NCI-H82 treated with DMSO at 0.1 percent for 48 hours (cell line): Measurements from ENCODE around the gene CEP95.

Experiments used
- DNase-seq: peaks from one replicate; lab custom pipeline; 2025; ENCODE audit not compliant: unreplicated experiment; lab: John Stamatoyannopoulos, UW

Gene CEP95

DNA sequence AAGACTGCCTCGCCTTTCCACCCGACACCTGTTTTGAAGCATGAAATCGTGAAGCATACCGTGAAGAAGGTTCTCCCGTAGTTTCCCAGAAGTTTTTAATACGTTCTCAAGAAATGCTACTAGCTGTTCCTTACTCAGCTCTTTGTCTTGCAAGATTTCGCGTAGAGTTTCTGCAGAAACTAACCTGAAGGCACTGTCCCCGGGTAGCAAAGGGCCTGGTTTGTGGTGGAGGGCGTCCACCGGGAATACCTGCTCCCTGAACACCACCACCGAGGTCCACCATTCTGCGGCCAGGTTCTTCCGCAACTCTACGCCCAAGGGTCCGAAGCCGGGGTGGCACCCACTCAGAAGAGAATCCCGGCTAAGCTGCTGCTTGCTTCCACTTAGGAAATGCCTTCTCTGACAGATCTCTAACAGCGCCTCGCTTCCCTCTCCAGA lies 10.4 kb upstream of the CEP95 start:
- DNase-seq: no peak

- peak; percentile 80 for DNase-seq
These were observed 9.8 kb upstream of the CEP95 start, which contains the start of gene POLG2 for GRCh38 chr17:64496786-64497564. TSS of gene POLG2 (minus strand) at chr17:64497054. CDS start at chr17:64496968, 86 bp downstream.

DNA sequence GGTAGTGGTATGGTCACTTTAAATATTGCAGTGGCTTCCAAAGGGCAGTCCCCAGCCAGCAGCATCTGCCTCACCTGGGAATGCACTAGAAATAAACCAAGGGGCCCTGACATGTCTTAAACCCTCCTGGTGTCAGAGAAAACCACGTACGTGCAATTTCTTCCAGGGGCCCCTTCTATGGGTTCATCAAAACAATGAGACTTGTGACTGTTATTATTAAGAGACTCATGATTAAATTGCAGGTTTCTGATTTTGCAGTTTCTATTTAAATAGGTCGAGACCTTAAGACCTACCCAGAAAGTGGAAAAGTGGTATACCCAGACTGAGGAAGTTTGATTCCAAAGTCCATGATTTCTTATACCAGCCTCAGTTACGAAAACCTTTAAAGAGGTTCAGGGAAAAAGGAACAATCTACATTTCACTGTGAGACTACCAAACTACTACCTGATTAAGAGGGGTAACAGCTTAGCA lies 9.2 kb upstream of the CEP95 start:
- DNase-seq: no peak

DNA sequence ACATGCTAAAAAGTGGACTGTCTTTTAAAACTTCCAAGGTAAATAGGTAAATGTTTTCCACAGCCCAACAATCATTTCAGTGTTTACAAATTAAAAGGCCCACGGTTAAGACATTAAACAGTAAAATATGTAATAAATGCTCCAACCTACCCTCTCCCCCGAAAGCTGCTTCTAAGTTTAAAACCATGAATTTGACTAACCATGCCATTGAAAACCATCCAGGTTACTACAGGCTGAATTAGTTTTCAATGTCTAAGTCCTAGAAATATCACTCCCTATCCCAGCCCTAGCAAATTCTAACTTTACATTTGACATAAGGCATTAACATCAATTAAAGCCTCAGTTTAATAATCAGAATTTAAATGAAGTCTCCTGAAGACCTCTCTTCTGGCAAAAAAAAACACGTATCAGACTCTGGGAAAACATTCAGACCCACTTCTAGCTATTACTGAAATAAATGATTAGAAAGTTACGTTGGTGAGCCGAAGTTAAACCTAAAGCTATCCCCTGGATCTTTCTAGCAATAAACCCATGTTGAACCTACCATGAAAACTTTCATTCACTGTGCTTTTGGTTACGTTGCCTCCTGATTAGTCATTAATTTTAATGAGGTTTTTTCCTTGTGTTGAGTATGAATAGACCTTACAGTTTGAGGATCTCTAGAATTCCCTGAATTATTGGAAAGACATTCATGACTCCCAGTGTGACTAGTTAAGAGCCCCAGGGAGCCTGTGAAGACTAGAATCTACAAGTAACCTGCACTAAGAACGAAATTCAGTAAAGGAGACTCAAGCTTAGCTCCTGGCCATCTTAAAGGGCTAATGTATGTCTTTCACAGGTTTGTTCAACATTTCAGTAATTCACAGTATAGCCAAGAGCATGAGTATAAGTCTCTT lies 8.2 kb upstream of the CEP95 start:
- no peak for DNase-seq

DNA sequence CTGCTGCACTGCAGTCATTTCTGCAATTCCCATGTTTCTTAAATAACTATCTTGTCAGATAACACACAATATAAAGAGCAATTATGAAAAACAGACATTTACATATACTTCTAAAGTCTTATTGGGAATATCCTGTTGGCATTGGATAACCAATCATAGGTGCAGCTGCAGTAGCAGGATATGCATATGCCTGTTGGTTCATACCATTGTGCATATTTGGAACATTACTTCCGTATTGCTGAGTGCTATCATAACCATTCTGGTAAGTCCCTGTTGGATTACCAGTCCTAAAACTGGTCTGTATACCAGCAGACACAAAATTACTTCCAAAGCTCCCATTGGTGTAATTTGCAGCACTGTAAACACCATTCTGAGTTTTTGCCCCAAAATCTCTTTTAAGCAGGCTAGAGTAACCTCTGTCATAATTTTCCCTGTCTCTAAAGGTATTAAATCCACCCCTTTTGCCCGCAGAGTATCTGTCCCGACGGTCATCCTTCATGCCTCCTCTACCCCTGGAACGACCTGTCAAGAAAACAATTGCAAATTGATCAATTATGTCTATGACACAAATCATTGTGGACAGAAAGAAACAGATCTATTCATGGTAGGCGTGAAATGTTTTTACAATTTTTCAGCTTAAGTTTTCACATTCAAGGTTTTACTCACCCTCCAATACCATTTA lies 6.8 kb upstream of the CEP95 start:
- DNase-seq: no peak

DNA sequence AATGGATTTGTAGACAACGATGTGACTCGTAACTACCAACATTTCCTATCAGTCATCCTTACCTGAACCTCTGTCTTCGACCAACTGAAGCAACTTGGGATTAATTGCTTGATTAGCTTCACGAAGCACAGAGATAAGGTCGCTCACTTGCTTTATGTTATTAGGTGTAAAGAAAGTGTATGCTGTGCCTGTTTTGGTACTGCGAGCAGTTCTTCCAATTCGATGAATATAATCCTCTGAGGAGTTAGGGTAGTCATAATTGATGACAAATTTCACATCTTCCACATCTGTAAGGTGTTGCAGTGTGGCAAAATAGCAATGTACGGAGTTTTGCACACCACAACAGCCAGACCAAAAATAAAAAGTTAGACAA lies 6.3 kb upstream of the CEP95 start:
- no peak for DNase-seq

- no peak for DNase-seq
These were observed 5.7 kb upstream of the CEP95 start for GRCh38 chr17:64500862-64501765.

GRCh38 chr17:64502021-64502420 lies 4.8 kb upstream of the CEP95 start:
- no peak for DNase-seq

- DNase-seq: no peak
These were observed 4.0 kb upstream of the CEP95 start for GRCh38 chr17:64502809-64503208.

GRCh38 chr17:64503341-64503740 lies 3.4 kb upstream of the CEP95 start:
- DNase-seq: no peak

GRCh38 chr17:64503821-64504768 lies 2.7 kb upstream of the CEP95 start:
- DNase-seq: no peak

- DNase-seq: no peak
These were observed 1.9 kb upstream of the CEP95 start for GRCh38 chr17:64504769-64505339.

GRCh38 chr17:64505340-64506200 lies 1.2 kb upstream of the CEP95 start:
- DNase-seq: peak; percentile 30

GRCh38 chr17:64506201-64506575 lies 589 bp upstream of the CEP95 start, which contains the start of gene DDX5:
TSS of gene DDX5 (minus strand) at chr17:64506289. CDS start at chr17:64506119, 170 bp downstream.
- DNase-seq: peak; percentile 97

DNA sequence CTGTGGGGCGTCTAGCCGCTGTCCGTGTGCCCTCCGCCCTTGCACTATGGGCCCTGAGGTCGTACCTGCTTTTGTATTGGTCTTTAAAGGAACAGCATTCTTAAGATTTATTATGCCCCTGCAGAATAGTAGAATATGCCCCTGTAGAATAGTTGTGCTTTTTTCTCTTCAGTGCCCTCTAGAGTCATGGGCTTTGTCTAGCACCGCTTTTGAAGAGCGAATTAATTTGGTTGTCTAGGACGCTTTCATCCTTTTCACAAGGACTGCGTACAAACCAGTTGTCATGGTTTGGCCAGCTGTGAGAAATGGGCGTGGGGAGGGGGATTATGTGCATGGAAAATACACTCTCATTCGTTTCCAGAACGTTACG lies 621 bp downstream of the CEP95 start:
- peak; percentile 33 for DNase-seq

- DNase-seq: no peak
These were observed 1.9 kb downstream of the CEP95 start for GRCh38 chr17:64508683-64509082.

DNA sequence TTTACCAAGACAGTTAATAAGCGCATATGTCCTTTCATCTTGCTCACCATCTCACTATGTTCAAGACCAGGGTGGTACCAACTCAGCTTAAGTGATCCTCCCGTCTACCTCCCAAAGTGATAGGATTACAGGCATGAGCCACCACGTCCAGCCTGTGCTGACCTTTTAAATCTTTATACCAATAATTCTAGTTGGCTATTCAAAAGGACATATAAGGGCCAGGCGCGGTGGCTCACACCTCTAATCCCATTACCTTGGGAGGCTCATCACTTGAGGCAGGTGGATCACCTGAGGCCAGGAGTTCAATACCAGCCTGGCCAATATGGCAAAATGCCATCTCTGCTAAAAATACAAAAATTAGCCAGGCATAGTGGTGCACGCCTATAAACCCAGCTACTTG lies 2.4 kb downstream of the CEP95 start:
- DNase-seq: peak; percentile 13

- DNase-seq: no peak
These were observed 8.6 kb downstream of the CEP95 start for GRCh38 chr17:64515419-64515818.
